Measurements from ENCODE around the gene MCTP2.

GRCh38 chr15:94477913-94478553 is 246.7 kb downstream of the MCTP2 start:
- TF ChIP-seq SUZ12 (IDR thresholded peaks at IDR 0.05; ENCODE audit: extremely low read depth, insufficient read depth, insufficient read length): no peak
- no peak for TF ChIP-seq YY1 (IDR thresholded peaks at IDR 0.05; ENCODE audit: insufficient read depth, insufficient read length)
